ENCODE data around the gene SFMBT2.

SFMBT2 gene

DNA sequence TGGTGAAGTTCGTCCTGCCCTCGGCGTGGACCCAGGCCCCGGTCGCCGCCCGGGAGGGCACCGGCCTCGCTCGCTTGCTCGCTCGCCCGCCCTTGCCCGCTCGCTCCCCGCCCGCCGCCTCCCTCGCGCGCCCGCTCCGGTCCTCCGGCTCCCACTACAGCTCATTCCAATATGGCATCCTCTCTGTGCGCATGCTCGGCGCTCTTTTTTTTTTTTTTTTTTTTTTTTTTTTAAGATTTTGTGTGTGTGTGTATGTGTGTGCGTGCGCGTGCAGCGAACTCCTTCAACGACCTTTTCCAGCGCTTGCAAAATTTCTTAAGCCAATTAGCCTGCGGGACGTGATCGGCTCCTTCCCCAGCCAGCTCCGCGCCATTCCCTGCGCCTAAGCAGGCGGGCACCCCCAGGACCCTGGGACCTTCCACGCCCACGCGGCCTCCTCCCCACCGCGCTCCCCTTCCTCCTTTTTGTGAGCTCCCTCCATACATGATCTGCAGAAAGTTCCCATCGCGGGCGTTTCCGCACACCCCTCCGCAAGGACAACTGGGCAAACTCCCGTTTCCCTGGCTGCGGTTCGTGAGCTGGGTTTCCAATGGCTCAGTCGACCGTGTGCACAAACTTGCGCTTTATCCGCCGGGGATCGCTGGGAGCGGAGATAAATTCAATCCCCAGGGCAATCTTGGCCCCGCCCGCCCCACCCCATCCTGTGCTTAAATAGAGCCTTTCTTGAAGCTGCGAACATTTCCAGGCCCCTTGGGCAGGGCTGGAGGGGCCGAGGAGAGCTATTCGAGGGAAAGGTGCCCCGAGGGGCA lies at the start of gene SFMBT2:
Gene SFMBT2, minus strand, starts transcription at position 173 of the 809 bp plus-strand sequence. CDS start 29,136 bp downstream, outside the sequence.
- no peak for DNase-seq

GRCh38 chr10:7460006-7460405 lies 49.2 kb upstream of the SFMBT2 start:
- DNase-seq, result no peak

GRCh38 chr10:7458556-7458955 lies 47.7 kb upstream of the SFMBT2 start:
- DNase-seq, result no peak

DNA sequence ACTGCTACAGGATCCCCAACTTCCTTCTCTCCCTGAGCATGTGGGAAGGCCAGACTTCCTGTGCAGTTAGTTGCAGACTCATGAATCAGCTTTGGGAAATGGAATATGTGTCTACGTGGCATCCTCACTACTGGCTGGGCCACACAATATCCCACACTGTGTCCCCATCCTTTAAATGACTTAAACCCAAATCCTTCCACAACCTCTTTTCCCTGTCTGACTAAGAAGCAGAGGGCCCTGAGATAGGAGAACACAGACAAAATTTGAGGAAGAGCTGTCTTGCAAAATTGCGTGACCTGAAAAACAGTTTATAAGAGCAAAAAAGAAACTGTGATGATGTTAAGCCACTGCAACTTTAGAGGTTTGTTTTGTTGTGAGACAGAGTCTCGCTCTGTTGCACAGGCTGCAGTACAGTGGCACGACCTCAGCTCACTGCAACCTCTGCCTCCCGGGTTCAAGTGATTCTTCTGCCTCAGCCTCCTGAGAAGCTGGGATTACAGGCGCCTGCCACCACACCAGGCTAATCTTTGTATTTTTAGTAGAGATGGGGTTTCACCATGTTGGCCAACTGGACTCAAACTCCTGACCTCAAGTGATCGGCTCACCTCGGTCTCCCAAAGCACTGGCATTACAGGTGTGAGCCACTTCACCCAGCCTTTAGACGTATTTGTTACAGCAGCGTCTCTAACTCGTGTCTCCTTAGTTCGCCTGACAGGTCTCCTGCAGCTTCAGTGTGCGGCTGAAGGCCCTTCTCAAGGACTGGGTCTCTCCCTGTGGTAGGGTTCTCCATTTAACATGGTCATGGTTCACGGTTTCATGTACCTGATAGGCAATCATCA lies 46.9 kb upstream of the SFMBT2 start:
- DNase-seq, result no peak

DNA sequence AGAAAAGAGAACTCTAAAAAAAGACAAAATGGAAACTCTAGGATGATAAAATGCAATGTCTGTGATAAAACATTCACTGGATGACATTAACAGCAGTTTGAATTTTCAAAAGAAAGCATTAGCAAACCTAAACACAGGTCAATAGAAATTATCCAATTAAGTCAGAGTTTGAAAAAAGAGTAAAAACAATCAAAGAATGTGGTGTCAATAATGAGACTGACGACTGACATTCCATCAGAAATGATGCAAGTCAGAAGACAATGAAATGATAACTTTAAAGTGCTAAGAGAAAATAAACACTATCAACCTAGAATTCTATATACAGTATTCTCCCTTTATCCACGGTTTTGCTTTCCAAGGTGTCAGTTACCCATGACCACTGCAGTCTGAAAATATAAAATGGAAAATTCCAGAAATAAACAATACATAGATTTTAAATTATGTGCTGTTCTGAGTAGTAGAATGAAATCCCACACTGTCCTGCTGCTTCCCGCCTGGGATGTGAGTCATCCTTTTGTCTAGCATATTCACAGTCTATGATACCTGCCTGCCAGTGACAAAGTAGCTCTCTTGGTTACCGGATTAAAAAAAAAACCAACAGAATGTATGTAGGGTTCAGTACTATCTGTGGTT lies 38.3 kb upstream of the SFMBT2 start:
- no peak for DNase-seq

GRCh38 chr10:7445474-7446185 lies 34.8 kb upstream of the SFMBT2 start:
- DNase-seq, result no peak

DNA sequence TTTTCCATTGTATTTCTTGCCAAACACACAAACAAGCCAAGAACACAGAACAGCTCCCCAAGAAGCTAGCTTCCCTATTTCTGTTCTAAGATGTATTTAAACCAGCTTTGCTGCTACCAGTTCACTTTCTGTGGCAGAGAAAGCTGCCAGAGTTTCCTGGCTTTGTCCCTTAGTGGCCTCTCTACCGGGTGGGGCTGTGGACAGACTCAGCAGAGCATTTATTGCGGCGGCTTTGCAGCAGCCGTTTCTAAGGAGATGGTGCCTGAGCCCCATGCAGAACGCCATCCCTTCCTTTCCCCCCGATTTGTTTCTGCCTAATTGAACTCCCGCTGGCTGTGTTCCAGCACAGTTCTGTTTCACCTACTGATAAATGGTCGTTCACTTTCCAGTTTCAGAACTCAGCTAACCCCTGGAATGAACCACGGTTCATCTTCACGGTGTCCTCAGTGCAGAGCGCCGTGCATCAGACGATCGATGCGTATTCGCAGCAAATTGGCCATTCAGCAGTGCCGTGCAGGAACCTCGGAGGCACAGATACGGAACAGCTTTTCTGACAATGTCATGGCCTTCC lies 33.8 kb upstream of the SFMBT2 start:
- peak; percentile 49 for DNase-seq

GRCh38 chr10:7443036-7443435 lies 32.2 kb upstream of the SFMBT2 start:
- DNase-seq, result no peak

GRCh38 chr10:7441403-7442147 lies 30.7 kb upstream of the SFMBT2 start:
- DNase-seq, result no peak

DNA sequence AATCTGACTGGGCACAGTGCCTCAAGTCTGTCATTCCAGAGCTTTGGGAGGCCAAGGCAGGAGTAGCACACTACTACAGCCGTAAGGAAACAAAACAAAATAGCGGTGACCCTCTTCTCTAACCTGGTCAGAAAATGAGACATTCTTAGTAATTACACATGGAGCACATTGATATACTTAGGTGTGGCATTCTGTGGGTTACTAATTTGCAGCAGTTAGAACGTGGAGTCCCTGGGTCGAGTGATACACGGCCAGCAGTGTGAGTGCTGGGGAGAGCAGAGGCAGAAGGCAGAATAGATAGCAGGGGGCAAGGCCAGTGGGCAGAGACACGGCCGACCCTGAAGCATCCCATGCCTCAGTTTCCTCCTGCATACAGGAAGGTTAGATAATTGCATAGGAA lies 28.9 kb upstream of the SFMBT2 start:
- DNase-seq, result no peak

- peak; percentile 17 for DNase-seq
Observed at GRCh38 chr10:7438196-7438986, 27.6 kb upstream of the SFMBT2 start.

- no peak for DNase-seq
Observed at GRCh38 chr10:7436490-7437100, 25.8 kb upstream of the SFMBT2 start.

- no peak for DNase-seq
Observed at GRCh38 chr10:7435674-7436073, 24.8 kb upstream of the SFMBT2 start.

GRCh38 chr10:7434378-7434777 lies 23.5 kb upstream of the SFMBT2 start:
- no peak for DNase-seq

GRCh38 chr10:7433861-7434260 lies 23.0 kb upstream of the SFMBT2 start:
- DNase-seq, result no peak

- peak; percentile 49 for DNase-seq
Observed at GRCh38 chr10:7432884-7433726, 22.3 kb upstream of the SFMBT2 start.

DNA sequence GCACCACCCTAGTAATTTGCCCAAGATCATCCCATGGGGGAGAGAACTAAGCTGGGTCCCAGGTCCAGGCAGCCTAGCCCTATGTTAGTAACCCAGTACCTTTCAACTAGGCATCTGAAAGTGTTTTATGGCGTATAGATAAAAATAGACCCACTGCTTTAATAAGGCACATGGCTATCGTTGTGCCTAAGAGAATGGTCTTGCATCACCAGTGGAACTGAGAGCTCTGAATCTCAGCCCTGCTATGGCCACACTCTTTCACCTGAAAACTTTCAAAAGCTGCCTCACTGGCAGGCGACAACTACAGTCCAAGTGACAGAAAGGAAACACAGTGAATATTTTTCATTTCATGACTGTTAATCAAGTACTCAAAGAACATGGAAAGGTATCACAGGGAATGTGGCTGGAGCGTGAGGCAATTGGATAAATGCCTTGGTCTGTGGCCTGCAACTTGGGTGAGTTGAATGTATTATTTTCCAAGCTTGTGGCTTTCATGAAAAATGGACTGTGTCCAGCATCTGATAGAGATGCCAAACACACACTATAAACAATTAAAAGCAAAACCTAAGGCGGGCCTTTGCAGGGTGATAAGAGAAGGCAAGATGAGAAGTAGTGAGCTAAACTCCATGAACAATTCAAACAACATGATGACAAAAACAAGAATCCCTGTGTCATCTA lies 18.0 kb upstream of the SFMBT2 start:
- DNase-seq, result no peak

GRCh38 chr10:7426349-7426748 lies 15.5 kb upstream of the SFMBT2 start:
- no peak for DNase-seq

DNA sequence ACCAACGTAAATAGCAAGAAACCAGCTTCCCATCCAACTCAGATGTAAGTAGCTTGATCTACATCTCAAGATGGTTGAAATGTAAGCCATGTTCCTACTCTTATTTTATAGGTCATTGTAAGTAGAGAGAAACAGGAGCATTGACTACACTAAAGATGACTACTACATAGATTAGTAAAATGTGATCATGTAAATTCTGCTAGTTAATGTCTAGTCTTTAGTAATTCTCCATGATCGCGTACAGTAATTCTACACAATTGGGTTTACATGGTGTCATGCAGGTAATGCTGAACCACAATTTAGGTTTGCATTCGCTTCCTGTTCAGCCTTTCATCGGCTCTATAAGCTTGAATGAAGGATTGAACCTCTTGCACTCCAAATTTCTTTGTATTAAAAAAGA lies 14.9 kb upstream of the SFMBT2 start:
- no peak for DNase-seq

Measured in COR-L47 (cell line).